GM18907 (cell line): ENCODE results near the gene SMC4.
"Not testable (repeated sequence)": the region's sequence is repeated elsewhere in the genome, so short reads cannot be mapped to it uniquely, and the experiment has no call there.

Source experiments
- ATAC-seq: cut with Tn5 transposase; IDR thresholded peaks from one replicate; pipeline ENCODE4 v1.9.1; 2021; ENCODE audit warnings: mild to moderate bottlenecking, moderate library complexity; ENCODE audit not compliant: unreplicated experiment

Gene SMC4

GRCh38 chr3:160399125-160400029 is at the start of gene SMC4, which contains the start of gene IFT80:
TSS of gene SMC4 (plus strand) at chr3:160399650. CDS start at chr3:160400827, 1,177 bp downstream.
TSS of gene IFT80 (minus strand) at chr3:160399225. CDS start at chr3:160384600, 14,625 bp downstream.
- ATAC-seq, result peak; percentile 95

- no peak for ATAC-seq
Measured at GRCh38 chr3:160355826-160356225, 43.6 kb upstream of the SMC4 start.

- not testable (repeated sequence) for ATAC-seq
Measured at GRCh38 chr3:160362896-160363295, 36.6 kb upstream of the SMC4 start.

GRCh38 chr3:160365869-160366522 is 33.5 kb upstream of the SMC4 start:
- no peak for ATAC-seq

- peak; percentile 93 for ATAC-seq
Measured at GRCh38 chr3:160368804-160369203, 30.6 kb upstream of the SMC4 start.

- no peak for ATAC-seq
Measured at GRCh38 chr3:160369784-160370183, 29.7 kb upstream of the SMC4 start.

GRCh38 chr3:160370987-160371857 is 28.2 kb upstream of the SMC4 start:
- ATAC-seq, result no peak

- ATAC-seq, result no peak
Measured at GRCh38 chr3:160372780-160373179, 26.7 kb upstream of the SMC4 start.

GRCh38 chr3:160373655-160374054 is 25.8 kb upstream of the SMC4 start:
- ATAC-seq, result no peak

GRCh38 chr3:160374472-160374871 is 25.0 kb upstream of the SMC4 start:
- no peak for ATAC-seq

- ATAC-seq, result no peak
Measured at GRCh38 chr3:160374925-160375324, 24.5 kb upstream of the SMC4 start.

- ATAC-seq, result no peak
Measured at GRCh38 chr3:160376681-160377080, 22.8 kb upstream of the SMC4 start.

- no peak for ATAC-seq
Measured at GRCh38 chr3:160378331-160379109, 20.9 kb upstream of the SMC4 start.

GRCh38 chr3:160379628-160380214 is 19.7 kb upstream of the SMC4 start:
- no peak for ATAC-seq

GRCh38 chr3:160381470-160381869 is 18.0 kb upstream of the SMC4 start:
- ATAC-seq, result no peak

GRCh38 chr3:160384639-160385318 is 14.7 kb upstream of the SMC4 start:
- no peak for ATAC-seq

GRCh38 chr3:160390565-160391138 is 8.8 kb upstream of the SMC4 start:
- ATAC-seq, result peak; percentile 69

GRCh38 chr3:160392798-160393197 is 6.7 kb upstream of the SMC4 start:
- no peak for ATAC-seq
